ENCODE measurements around the gene SHF.

SHF gene

GRCh38 chr15:45169608-45170480, 17.9 kb downstream of the SHF start:
- DNase-seq (ENCODE audit: low spot score) = peak; percentile 56

DNA sequence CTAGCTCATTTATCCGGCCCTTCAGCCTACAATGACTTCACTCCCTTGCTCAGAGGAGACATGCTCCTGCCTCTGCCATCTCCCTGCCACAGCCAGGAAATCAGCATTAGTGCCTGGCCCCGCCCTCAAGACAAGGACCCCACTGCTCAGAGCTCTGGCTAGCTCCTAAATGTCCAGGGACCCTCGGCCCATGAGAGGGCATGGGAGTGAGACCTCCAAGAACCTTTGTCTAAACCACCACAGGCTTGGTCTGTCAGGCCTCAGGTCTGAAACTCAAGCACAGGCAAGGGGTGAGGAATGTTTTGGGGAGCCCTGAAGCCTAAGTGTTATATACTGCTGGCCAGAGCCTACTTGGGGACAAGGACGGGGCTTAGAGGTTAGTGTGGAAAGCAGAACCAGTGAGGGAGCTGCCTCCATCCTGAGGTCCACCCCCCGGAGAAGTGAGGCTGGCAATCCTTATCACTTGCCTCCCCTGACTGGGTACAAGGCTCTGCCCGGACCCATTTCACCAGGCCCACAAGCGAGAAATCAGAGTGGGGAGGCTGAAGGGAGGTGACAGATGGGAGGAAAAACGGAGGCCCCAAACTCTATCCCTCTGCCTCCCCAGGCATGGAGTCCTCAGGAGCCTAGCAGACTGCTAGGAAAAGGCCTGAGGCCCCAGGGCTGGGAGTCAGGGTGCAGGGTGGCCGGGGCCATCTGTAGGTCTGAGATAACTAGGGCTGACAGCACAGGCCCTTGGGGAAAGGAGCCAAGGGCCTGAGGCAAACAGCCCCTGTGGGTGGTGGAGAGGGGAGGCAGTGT, 18.8 kb downstream of the SHF start:
- DNase-seq (ENCODE audit: low spot score) = no peak

DNA sequence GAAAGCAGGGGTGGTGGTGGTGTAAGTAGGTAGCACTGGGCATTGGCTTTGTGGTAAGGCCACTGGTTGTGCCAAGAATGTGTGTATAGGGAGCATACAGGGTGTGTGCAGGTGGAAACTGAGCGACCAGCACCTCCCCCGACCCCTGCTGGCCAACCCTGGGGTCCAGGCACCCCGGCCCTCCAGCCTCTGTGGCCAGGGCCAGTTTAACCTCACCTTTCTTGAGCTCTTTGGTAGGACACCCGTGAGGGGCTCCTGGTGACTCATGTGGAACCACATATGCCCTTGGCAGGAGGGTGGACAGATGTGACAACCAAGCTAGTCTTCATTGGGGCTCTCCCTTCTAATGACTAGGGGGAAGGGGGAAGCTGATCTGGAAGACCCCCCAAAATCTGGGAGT, 19.5 kb downstream of the SHF start:
- no peak for DNase-seq (ENCODE audit: low spot score)

GRCh38 chr15:45167631-45168205, 20.0 kb downstream of the SHF start:
- DNase-seq (ENCODE audit: low spot score) = no peak

DNA sequence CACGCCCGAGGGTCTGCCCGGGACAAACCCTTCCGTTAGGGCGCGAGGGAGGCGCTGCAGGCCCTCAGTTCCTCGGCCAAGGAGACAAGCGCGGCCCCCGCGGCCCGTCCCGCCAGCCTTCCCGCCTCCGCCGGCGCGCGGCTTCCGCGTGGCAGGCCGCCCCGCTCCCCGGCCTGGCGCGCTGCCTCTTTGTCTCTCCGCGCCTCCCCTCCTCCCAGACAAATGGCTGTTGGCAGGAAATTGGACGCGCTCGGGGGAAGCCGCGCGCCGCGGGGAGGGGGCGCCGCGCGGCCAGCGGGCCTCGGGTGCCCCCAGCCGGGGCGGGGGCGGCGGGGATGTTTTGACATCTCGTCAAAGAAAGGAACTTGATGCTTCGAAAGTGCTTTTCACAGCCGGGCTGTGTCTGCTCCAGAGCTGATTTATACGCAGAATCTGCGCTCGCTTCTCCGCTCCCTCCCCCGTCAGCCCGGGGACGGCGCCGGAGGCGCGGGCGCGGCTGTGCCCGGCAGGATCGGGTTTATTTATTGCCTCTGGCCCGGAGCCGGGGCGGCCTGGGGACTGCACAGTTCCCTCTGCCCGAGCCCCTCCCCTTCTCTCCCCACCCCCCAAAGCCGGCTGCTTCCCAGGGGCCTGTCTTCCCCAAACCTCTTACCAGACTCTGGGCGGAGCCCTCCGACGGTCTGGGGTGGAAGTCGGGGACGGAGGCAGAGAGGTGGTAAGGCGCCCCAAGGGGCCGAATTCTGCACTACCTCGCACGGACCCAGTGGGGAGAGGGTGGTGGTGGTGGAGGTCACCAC, 20.7 kb downstream of the SHF start:
- peak; percentile 89 for DNase-seq (ENCODE audit: low spot score)

DNA sequence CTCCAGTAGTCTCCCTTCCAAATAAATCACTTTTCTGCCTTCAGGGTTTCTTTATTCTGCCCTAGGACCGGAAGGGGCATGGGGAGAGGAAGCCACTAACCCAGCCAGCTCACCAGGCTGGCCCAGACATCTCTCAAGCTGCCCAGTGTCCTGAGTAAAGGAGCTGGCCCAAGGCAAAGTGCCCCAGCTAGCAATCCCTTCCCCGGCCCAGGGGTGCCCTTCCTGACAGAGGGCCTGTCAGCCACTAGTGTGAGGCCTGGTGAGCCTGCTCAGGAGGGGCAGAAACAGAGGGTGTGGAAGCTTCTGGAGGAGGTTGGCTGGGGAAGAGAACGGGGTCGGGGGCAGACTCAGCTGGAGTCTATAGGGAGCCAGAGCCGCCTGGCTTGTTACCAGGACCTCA, 22.2 kb downstream of the SHF start:
- no peak for DNase-seq (ENCODE audit: low spot score)

GRCh38 chr15:45164914-45165313, 22.9 kb downstream of the SHF start:
- DNase-seq (ENCODE audit: low spot score) = no peak

GRCh38 chr15:45163508-45163856, 24.3 kb downstream of the SHF start:
- no peak for DNase-seq (ENCODE audit: low spot score)

GRCh38 chr15:45162771-45163507, 24.8 kb downstream of the SHF start:
- peak; percentile 86 for DNase-seq (ENCODE audit: low spot score)

DNA sequence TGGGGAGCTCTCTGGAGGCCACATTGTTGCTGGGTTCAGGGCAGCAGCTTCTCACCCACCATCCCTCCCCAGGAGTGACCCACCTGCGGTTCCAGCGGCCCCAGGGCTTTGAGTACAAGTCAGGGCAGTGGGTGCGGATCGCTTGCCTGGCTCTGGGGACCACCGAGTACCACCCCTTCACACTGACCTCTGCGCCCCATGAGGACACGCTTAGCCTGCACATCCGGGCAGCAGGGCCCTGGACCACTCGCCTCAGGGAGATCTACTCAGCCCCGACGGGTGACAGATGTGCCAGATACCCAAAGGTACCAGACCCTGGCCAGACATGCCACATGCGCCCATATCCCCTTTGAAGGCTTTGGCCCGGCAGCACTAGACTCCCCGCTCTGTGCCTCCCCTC, 26.1 kb downstream of the SHF start:
- DNase-seq (ENCODE audit: low spot score) = no peak

- DNase-seq (ENCODE audit: low spot score) = no peak
Measured at GRCh38 chr15:45157974-45158373, 29.8 kb downstream of the SHF start.

DNA sequence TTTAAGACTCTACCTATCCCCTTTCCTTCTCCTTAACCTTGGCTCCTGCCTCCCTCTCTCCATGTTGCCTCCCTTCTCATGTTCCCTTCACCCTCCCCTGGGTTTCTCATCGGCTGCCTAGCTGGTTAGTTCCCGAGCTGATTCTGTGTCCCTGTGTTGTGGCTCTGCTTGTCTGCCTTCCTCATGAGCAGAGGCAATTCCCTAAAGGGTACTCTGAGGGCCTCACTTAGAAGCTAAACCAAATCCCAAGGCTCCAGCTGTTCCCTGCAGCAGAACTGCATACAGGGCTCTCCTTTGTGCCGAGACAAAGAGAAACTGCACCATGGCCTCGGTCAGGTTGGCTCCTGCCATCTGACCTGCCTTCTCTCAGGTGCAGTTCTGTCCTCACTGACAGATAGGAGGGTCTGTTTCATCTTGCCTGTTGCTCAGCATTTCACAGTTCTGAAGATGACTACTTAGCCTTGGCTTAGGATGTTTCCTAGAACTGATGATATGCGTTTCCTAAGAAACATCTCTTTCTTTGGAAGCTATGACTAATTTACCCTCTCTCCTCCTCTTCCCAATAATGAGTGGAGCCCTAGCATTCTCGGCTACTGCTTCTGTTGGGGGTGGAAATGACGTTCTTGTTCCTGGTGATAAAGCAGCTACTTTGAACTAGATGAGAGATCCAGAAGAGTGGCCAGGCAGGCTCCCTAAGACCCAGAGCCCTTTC, 30.9 kb downstream of the SHF start:
- no peak for DNase-seq (ENCODE audit: low spot score)

GRCh38 chr15:45155739-45156138, 32.0 kb downstream of the SHF start:
- DNase-seq (ENCODE audit: low spot score) = no peak

- DNase-seq (ENCODE audit: low spot score) = no peak
Measured at GRCh38 chr15:45151998-45152828, 35.6 kb downstream of the SHF start.

DNA sequence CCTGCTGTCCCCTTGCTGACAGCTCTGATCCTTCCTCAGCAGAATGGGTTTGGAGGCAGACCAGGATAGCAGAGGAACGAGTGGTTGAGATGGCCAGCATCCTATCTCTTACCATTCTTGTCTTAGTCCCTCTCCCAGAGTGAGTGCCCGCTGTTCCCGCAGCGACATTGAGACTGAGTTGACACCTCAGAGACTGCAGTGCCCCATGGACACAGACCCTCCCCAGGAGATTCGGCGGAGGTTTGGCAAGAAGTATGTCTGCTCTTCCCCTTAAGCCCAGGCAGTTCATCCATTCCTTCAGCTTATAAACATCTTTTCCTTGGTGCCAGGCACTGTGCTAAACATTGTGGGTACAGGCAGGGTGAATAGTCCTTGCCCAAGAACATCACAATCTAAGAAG, 36.8 kb downstream of the SHF start:
- DNase-seq (ENCODE audit: low spot score) = no peak

GRCh38 chr15:45150481-45150880, 37.3 kb downstream of the SHF start:
- DNase-seq (ENCODE audit: low spot score) = no peak

- no peak for DNase-seq (ENCODE audit: low spot score)
Measured at GRCh38 chr15:45149060-45149459, 38.7 kb downstream of the SHF start.

GRCh38 chr15:45148076-45149059, 39.4 kb downstream of the SHF start:
- DNase-seq (ENCODE audit: low spot score) = no peak

GRCh38 chr15:45147606-45148005, 40.2 kb downstream of the SHF start:
- no peak for DNase-seq (ENCODE audit: low spot score)
